PC-3 (cell line): ENCODE data around the gene GBP7. TPM values are rescaled to one million over a fixed set of nuclear protein-coding genes. Genes with fewer than 3 reads are reported as not detected.
A peak's percentile ranks its signal among the peaks of the same experiment; 100 is the strongest.

Experiments
- ATAC-seq: fragments of 200-7000 bp; cut with Tn5 transposase; 2 replicates; pipeline ENCODE4 v1.9.1; 2020; ENCODE audit warnings: mild to moderate bottlenecking, moderate library complexity
- BruUV-seq: library from RNA; stranded (reverse); fragments of 400-500 nt; replicated peaks from 2 replicates; lab custom pipeline; 2021; lab: Mats Ljungman, UMichigan
- CTCF ChIA-PET: fragments of 300-600 bp; sonication (Branson Sonifier 250); formaldehyde crosslinking; loops from one replicate; lab custom pipeline; 2022; ENCODE audit warnings: antibody characterized with exemption; lab: Charles Lee
- POLR2A ChIA-PET: fragments of 300-600 bp; sonication (Branson Sonifier 250); formaldehyde crosslinking; loops from one replicate; lab custom pipeline; 2022; ENCODE audit warnings: antibody characterized with exemption; ENCODE audit not compliant: unreplicated experiment; lab: Charles Lee
- DNase-seq: peaks from one replicate; pipeline ENCODE4 v3.0.0-alpha.2; 2015
- H2AFZ ChIP-seq: fragments of 300-600 bp; sonication (generic); 2 replicates; pipeline ENCODE4 v1.6.0; 2016; ENCODE audit warnings: antibody characterized with exemption, low read length
- H3F3A ChIP-seq: fragments of 300-600 bp; sonication (generic); one replicate; pipeline ENCODE4 v1.6.0; 2017; ENCODE audit warnings: antibody characterized with exemption, low read length, control low read depth, mild to moderate bottlenecking; ENCODE audit not compliant: unreplicated experiment
- H3K27ac ChIP-seq: fragments of 300-600 bp; sonication (generic); 2 replicates; pipeline ENCODE4 v1.5.1; 2016; ENCODE audit warnings: mild to moderate bottlenecking, low read length
- H3K27me3 ChIP-seq: fragments of 300-600 bp; sonication (generic); 2 replicates; pipeline ENCODE4 v1.6.1; 2016; ENCODE audit warnings: low read length, mixed read lengths
- H3K36me3 ChIP-seq: fragments of 300-600 bp; sonication (generic); 2 replicates; pipeline ENCODE4 v1.6.1; 2016; ENCODE audit warnings: low read depth, mixed run types, low read length, mixed read lengths
- H3K4me1 ChIP-seq: fragments of 300-600 bp; sonication (generic); 2 replicates; pipeline ENCODE4 v1.5.1; 2016; ENCODE audit warnings: low read length; ENCODE audit not compliant: insufficient read depth
- H3K4me2 ChIP-seq: fragments of 300-600 bp; sonication (generic); 2 replicates; pipeline ENCODE4 v1.6.0; 2016; ENCODE audit warnings: low read length
- H3K4me3 ChIP-seq: fragments of 300-600 bp; sonication (generic); 2 replicates; pipeline ENCODE4 v1.5.1; 2016; ENCODE audit warnings: mild to moderate bottlenecking, low read length, mixed read lengths
- H3K79me2 ChIP-seq: fragments of 300-600 bp; sonication (generic); 2 replicates; pipeline ENCODE4 v1.6.1; 2017; ENCODE audit warnings: low read length, mixed read lengths
- H3K9ac ChIP-seq: fragments of 300-600 bp; sonication (generic); 2 replicates; pipeline ENCODE4 v1.6.0; 2016; ENCODE audit warnings: mild to moderate bottlenecking, low read length
- H3K9me2 ChIP-seq: fragments of 300-600 bp; sonication (generic); replicated peaks from 2 replicates; pipeline ENCODE4 v1.6.1; 2016; ENCODE audit warnings: mixed run types, low read length, mixed read lengths
- H3K9me3 ChIP-seq: fragments of 300-600 bp; sonication (generic); 2 replicates; pipeline ENCODE4 v1.6.1; 2016; ENCODE audit warnings: low read length, mixed read lengths
- H4K20me1 ChIP-seq: fragments of 300-600 bp; sonication (generic); 2 replicates; pipeline ENCODE4 v1.6.1; 2016; ENCODE audit warnings: low read length, mixed read lengths
- EZH2 ChIP-seq: fragments of 300-600 bp; sonication (generic); IDR thresholded peaks from one replicate; pipeline ENCODE4 v1.6.1; 2017; ENCODE audit warnings: antibody characterized with exemption, mild to moderate bottlenecking, low read length; ENCODE audit not compliant: unreplicated experiment
- EZH2phosphoT487 ChIP-seq: fragments of 300-600 bp; sonication (generic); IDR thresholded peaks from 2 replicates; pipeline ENCODE4 v1.6.1; 2018; ENCODE audit warnings: mild to moderate bottlenecking, antibody characterized with exemption, low read length, borderline replicate concordance
- intact Hi-C: fragments of 100-400 bp; cut with micrococcal nuclease; formaldehyde crosslinking; loops from 2 replicates; pipeline ENCODE4 v1.9.0; 2023
- total RNA-seq: library from RNA; depleted of rRNA; stranded (reverse); fragments of >200 nt; gene quantifications from 2 replicates; pipeline ENCODE4 v1.2.3, GENCODE V29; 2014
- TF ChIP-seq, protein P1 (sequence below): fragments of 300-600 bp; sonication (generic); conservative IDR thresholded peaks from 2 replicates; pipeline ENCODE4 v1.5.1; 2017; ENCODE audit warnings: antibody characterized with exemption, low read depth, mild to moderate bottlenecking, low read length

GBP7 gene
- total RNA-seq, 1 experiment from 2014 or later: 0.07 TPM

- H3K4me3 ChIP-seq: no peak overlapping the region
- H3F3A ChIP-seq: no peaks in the 10 kb centered on the region
- TF ChIP-seq EZH2 (no peak), EZH2phosphoT487 (no peak)
- TF ChIP-seq, protein P1, sequence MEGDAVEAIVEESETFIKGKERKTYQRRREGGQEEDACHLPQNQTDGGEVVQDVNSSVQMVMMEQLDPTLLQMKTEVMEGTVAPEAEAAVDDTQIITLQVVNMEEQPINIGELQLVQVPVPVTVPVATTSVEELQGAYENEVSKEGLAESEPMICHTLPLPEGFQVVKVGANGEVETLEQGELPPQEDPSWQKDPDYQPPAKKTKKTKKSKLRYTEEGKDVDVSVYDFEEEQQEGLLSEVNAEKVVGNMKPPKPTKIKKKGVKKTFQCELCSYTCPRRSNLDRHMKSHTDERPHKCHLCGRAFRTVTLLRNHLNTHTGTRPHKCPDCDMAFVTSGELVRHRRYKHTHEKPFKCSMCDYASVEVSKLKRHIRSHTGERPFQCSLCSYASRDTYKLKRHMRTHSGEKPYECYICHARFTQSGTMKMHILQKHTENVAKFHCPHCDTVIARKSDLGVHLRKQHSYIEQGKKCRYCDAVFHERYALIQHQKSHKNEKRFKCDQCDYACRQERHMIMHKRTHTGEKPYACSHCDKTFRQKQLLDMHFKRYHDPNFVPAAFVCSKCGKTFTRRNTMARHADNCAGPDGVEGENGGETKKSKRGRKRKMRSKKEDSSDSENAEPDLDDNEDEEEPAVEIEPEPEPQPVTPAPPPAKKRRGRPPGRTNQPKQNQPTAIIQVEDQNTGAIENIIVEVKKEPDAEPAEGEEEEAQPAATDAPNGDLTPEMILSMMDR: no peak
- POLR2A ChIA-PET: interaction anchor here (0.6 kb wide), 1 partner anchor 1886 kb away, joined by 3 read pairs; no protein-coding TSS in a partner anchor
- no TSS peak for BruUV-seq
- H3K9me2 ChIP-seq: no peaks in the 10 kb centered on the region
- no peaks in the 10 kb centered on the region for H4K20me1 ChIP-seq
- H3K27ac ChIP-seq: no peak overlapping the region
- DNase-seq: no peak
- H3K79me2 ChIP-seq: no peaks in the 10 kb centered on the region
- no peaks in the 10 kb centered on the region for H3K9me3 ChIP-seq
- H3K36me3 ChIP-seq: no peaks in the 10 kb centered on the region
- CTCF ChIA-PET: no interaction called here
- H3K27me3 ChIP-seq: no peaks in the 10 kb centered on the region
- no peak overlapping the region for H3K4me2 ChIP-seq
- intact Hi-C loops: no loop called here
- no peak overlapping the region for H3K9ac ChIP-seq
- no peak for ATAC-seq
- no peaks in the 10 kb centered on the region for H3K4me1 ChIP-seq
- H2AFZ ChIP-seq: no peak overlapping the region
These were observed 23.8 kb upstream of the GBP7 start for GRCh38 chr1:89199525-89200031.

GRCh38 chr1:89198491-89199072 lies 22.8 kb upstream of the GBP7 start, which contains the start of gene GBP4:
TSS of gene GBP4 (minus strand) at chr1:89198942. CDS start at chr1:89198834, 108 bp downstream.
- peak; percentile 72 for ATAC-seq
- peak within 1 kb of the TSS; percentile 63 for H3K4me3 ChIP-seq
- no peak for TF ChIP-seq EZH2
- TF ChIP-seq, protein P1: no peak
- TF ChIP-seq EZH2phosphoT487: no peak
- H3K4me2 ChIP-seq: peak within 1 kb of the TSS; percentile 85
- no peaks in the 10 kb centered on the region for H4K20me1 ChIP-seq
- CTCF ChIA-PET: no interaction called here
- no peaks in the 10 kb centered on the region for H3K36me3 ChIP-seq
- H3F3A ChIP-seq: no peaks in the 10 kb centered on the region
- BruUV-seq: TSS peak; percentile 72
- POLR2A ChIA-PET: no interaction called here
- H3K9me3 ChIP-seq: no peaks in the 10 kb centered on the region
- H2AFZ ChIP-seq: peak within 1 kb of the TSS; percentile 89
- H3K27me3 ChIP-seq: no peaks in the 10 kb centered on the region
- no peak within 1 kb of the TSS for H3K9ac ChIP-seq
- intact Hi-C loops: no loop called here
- H3K27ac ChIP-seq: no peak within 1 kb of the TSS
- H3K9me2 ChIP-seq: no peaks in the 10 kb centered on the region
- H3K79me2 ChIP-seq: no peaks in the 10 kb centered on the region
- peak; percentile 20 for DNase-seq
- no peaks in the 10 kb centered on the region for H3K4me1 ChIP-seq

GRCh38 chr1:89198081-89198480 lies 22.3 kb upstream of the GBP7 start:
- no peaks in the 10 kb centered on the region for H3K36me3 ChIP-seq
- no peak for ATAC-seq
- H3K79me2 ChIP-seq: no peaks in the 10 kb centered on the region
- H2AFZ ChIP-seq: peak overlapping the region; percentile 89
- H3F3A ChIP-seq: no peaks in the 10 kb centered on the region
- H3K4me1 ChIP-seq: no peaks in the 10 kb centered on the region
- TF ChIP-seq EZH2phosphoT487 (no peak), EZH2 (no peak)
- TF ChIP-seq, protein P1: no peak
- no peaks in the 10 kb centered on the region for H3K27me3 ChIP-seq
- no peaks in the 10 kb centered on the region for H4K20me1 ChIP-seq
- H3K9ac ChIP-seq: no peak overlapping the region
- peak; percentile 12 for DNase-seq
- H3K9me2 ChIP-seq: no peaks in the 10 kb centered on the region
- POLR2A ChIA-PET: no interaction called here
- H3K9me3 ChIP-seq: no peaks in the 10 kb centered on the region
- peak overlapping the region; percentile 63 for H3K4me3 ChIP-seq
- intact Hi-C loops: no loop called here
- no peak overlapping the region for H3K27ac ChIP-seq
- H3K4me2 ChIP-seq: peak overlapping the region; percentile 85
- BruUV-seq: no TSS peak
- CTCF ChIA-PET: no interaction called here
